H9 (cell line): ENCODE results near the gene TSPO2. TPM values are rescaled to one million over a fixed set of nuclear protein-coding genes. Genes with fewer than 3 reads are reported as not detected.

Experiments
- DNase-seq: peaks from one replicate; pipeline ENCODE4 v3.0.0-alpha.2; 2017
- H2AFZ ChIP-seq: one replicate; pipeline ENCODE4 v1.6.1; 2013; ENCODE audit warnings: mild to moderate bottlenecking, low read length, control low read depth, moderate library complexity
- H2AK5ac ChIP-seq: 2 replicates; pipeline ENCODE4 v1.6.1; 2013; ENCODE audit warnings: low read length, control low read depth, mixed read lengths; ENCODE audit not compliant: insufficient read length
- H2BK120ac ChIP-seq: one replicate; pipeline ENCODE4 v1.6.1; 2013; ENCODE audit warnings: low read depth, mild to moderate bottlenecking, low read length, control low read depth, inconsistent platforms; ENCODE audit not compliant: poor library complexity, severe bottlenecking
- H2BK12ac ChIP-seq: 2 replicates; pipeline ENCODE4 v1.6.1; 2013; ENCODE audit warnings: low read length, control low read depth, mixed read lengths, low read depth; ENCODE audit not compliant: insufficient read length
- H2BK15ac ChIP-seq: 2 replicates; pipeline ENCODE4 v1.6.1; 2013; ENCODE audit warnings: low read depth, low read length, control low read depth
- H2BK20ac ChIP-seq: one replicate; pipeline ENCODE4 v1.6.1; 2013; ENCODE audit warnings: low read depth, mild to moderate bottlenecking, low read length, control low read depth, inconsistent platforms; ENCODE audit not compliant: poor library complexity, severe bottlenecking
- H2BK5ac ChIP-seq: 2 replicates; pipeline ENCODE4 v1.6.1; 2013; ENCODE audit warnings: low read length, control low read depth, mixed read lengths; ENCODE audit not compliant: insufficient read length
- H3K14ac ChIP-seq: 2 replicates; pipeline ENCODE4 v1.6.1; 2013; ENCODE audit warnings: low read length, control low read depth; ENCODE audit not compliant: insufficient read depth
- H3K18ac ChIP-seq: 2 replicates; pipeline ENCODE4 v1.6.1; 2013; ENCODE audit warnings: low read depth, mild to moderate bottlenecking, mixed read lengths, low read length, control low read depth; ENCODE audit not compliant: insufficient read length
- H3K23ac ChIP-seq: 2 replicates; pipeline ENCODE4 v1.6.1; 2013; ENCODE audit warnings: low read length, control low read depth, mixed read lengths, low read depth; ENCODE audit not compliant: insufficient read length
- H3K23me2 ChIP-seq: 2 replicates; pipeline ENCODE4 v1.6.1; 2013; ENCODE audit warnings: low read depth, mild to moderate bottlenecking, mixed read lengths, low read length, control low read depth; ENCODE audit not compliant: insufficient read length, poor library complexity, severe bottlenecking
- H3K27ac ChIP-seq: 2 replicates; pipeline ENCODE4 v1.5.1; 2013; ENCODE audit warnings: low read length, control low read depth, mixed read lengths, low read depth; ENCODE audit not compliant: insufficient read length
- H3K27me3 ChIP-seq: 2 replicates; pipeline ENCODE4 v1.6.1; 2013; ENCODE audit warnings: low read length, control low read depth, inconsistent platforms; ENCODE audit not compliant: insufficient read depth
- H3K4ac ChIP-seq: 2 replicates; pipeline ENCODE4 v1.6.1; 2013; ENCODE audit warnings: low read depth, mild to moderate bottlenecking, control low read depth, inconsistent platforms, low read length, moderate library complexity
- H3K4me1 ChIP-seq: 2 replicates; pipeline ENCODE4 v1.6.1; 2013; ENCODE audit warnings: low read length, control low read depth, inconsistent platforms; ENCODE audit not compliant: insufficient read depth
- H3K4me2 ChIP-seq: 2 replicates; pipeline ENCODE4 v1.6.1; 2013; ENCODE audit warnings: low read length, control low read depth, mixed read lengths; ENCODE audit not compliant: insufficient read length, insufficient read depth
- H3K56ac ChIP-seq: 2 replicates; pipeline ENCODE4 v1.6.1; 2013; ENCODE audit warnings: low read depth, mild to moderate bottlenecking, mixed read lengths, low read length, control low read depth; ENCODE audit not compliant: insufficient read length
- H3K79me1 ChIP-seq: 2 replicates; pipeline ENCODE4 v1.6.1; 2013; ENCODE audit warnings: low read depth, mild to moderate bottlenecking, moderate library complexity, low read length, control low read depth, inconsistent platforms; ENCODE audit not compliant: insufficient read depth, poor library complexity, severe bottlenecking
- H3K79me2 ChIP-seq: 2 replicates; pipeline ENCODE4 v1.6.1; 2013; ENCODE audit warnings: low read length, control low read depth, inconsistent platforms; ENCODE audit not compliant: insufficient read depth
- H3K9ac ChIP-seq: 2 replicates; pipeline ENCODE4 v1.6.1; 2013; ENCODE audit warnings: low read length, control low read depth, mixed read lengths; ENCODE audit not compliant: insufficient read length; ENCODE audit errors: extremely low read depth
- H3K9me3 ChIP-seq: one replicate; pipeline ENCODE4 v1.6.1; 2013; ENCODE audit warnings: low read depth, low read length, inconsistent platforms; ENCODE audit not compliant: control insufficient read depth
- H3T11ph ChIP-seq: one replicate; pipeline ENCODE4 v1.6.1; 2013; ENCODE audit warnings: mild to moderate bottlenecking, low read length, control low read depth, inconsistent platforms
- H4K20me1 ChIP-seq: one replicate; pipeline ENCODE4 v1.6.1; 2013; ENCODE audit not compliant: control insufficient read depth, insufficient read length, insufficient read depth
- H4K5ac ChIP-seq: 2 replicates; pipeline ENCODE4 v1.6.1; 2013; ENCODE audit warnings: low read depth, mild to moderate bottlenecking, mixed read lengths, low read length, control low read depth; ENCODE audit not compliant: insufficient read length
- H4K8ac ChIP-seq: replicated peaks from 2 replicates; pipeline ENCODE4 v1.6.1; 2013; ENCODE audit warnings: low read length, control low read depth, mixed read lengths, low read depth; ENCODE audit not compliant: insufficient read length
- H4K91ac ChIP-seq: 2 replicates; pipeline ENCODE4 v1.6.1; 2013; ENCODE audit warnings: low read depth, mild to moderate bottlenecking, moderate library complexity, mixed read lengths, low read length, control low read depth; ENCODE audit not compliant: insufficient read length
- H3K27ac Mint-ChIP-seq, 3 experiments: 2 replicates in 2 of 3; 3 replicates in 1 of 3; pipeline ENCODE4 v1.8.0; 2020 to 2021; ENCODE audit warnings: mixed read lengths in 3 of 3, mild to moderate bottlenecking in 1 of 3, moderate library complexity in 1 of 3
- H3K27me3 Mint-ChIP-seq: 2 replicates; pipeline ENCODE4 v1.8.0; 2021; ENCODE audit warnings: low read depth, mild to moderate bottlenecking, moderate library complexity, mixed read lengths
- H3K36me3 Mint-ChIP-seq, 3 experiments: 2 replicates in 2 of 3; 3 replicates in 1 of 3; pipeline ENCODE4 v1.8.0; 2020 to 2021; ENCODE audit warnings: low read depth in 3 of 3, mixed read lengths in 3 of 3; ENCODE audit not compliant: insufficient read depth in 1 of 3
- H3K4me1 Mint-ChIP-seq, 2 experiments: 2 replicates each; pipeline ENCODE4 v1.8.0; 2020; ENCODE audit warnings: mixed read lengths in 2 of 2
- H3K4me3 Mint-ChIP-seq, 2 experiments: 2 replicates in 1 of 2; 3 replicates in 1 of 2; pipeline ENCODE4 v1.8.0; 2020 to 2021; ENCODE audit warnings: mild to moderate bottlenecking in 2 of 2, mixed read lengths in 2 of 2, moderate library complexity in 1 of 2
- H3K9me3 Mint-ChIP-seq, 2 experiments: 2 replicates in 1 of 2; 3 replicates in 1 of 2; pipeline ENCODE4 v1.8.0; 2020; ENCODE audit warnings: mild to moderate bottlenecking in 2 of 2, mixed read lengths in 2 of 2, moderate library complexity in 1 of 2
- CTCF ChIP-seq: fragments of 200-600 bp; sonication (generic); conservative IDR thresholded peaks from 3 replicates; pipeline ENCODE4 v1.8.0; 2021; ENCODE audit warnings: antibody characterized with exemption, mild to moderate bottlenecking
- WGBS: extraction: QIAGEN DNeasy Blood & Tissue Kit; methylation state at CpG from one replicate; pipeline ENCODE4 v1.1.7; 2013; ENCODE audit warnings: missing lambda C conversion rate, low lambda C conversion rate, mixed read lengths; ENCODE audit not compliant: insufficient read length; ENCODE audit errors: extremely low coverage; 5-methylcytosine and 5-hydroxymethylcytosine counted together
- total RNA-seq: library from RNA; stranded (reverse); gene quantifications from 2 replicates; pipeline ENCODE4 v1.2.1, GENCODE V29; 2021

Gene TSPO2
- total RNA-seq, 1 experiment from 2014 or later = not detected

DNA sequence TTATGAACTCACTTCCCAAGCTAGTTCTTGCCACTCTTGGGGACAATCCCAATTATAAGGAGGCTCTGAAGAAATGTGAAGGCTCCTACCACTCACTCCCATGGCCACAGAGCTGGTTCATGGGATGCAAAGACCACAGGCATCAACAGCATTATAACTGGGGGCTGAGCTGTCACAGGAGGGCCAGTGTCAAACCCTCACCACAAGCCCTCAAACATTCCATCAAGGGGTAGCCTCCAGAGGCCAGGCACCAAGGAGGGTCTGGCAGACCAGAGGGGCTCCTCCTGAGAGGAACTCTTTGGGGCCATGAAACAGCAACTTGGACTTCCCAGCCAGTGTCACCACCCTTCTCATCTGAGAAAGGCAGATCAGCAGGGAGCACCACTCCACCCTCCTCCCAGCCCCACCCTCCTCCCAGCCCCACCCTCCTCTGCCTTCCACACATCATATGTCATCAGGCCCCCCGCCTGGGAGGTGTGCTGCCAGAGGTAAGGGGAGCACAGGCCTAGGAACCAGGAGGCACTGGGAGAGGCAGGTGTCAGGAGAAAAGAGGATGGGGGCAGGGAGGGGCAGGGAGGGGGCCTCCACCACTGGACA lies 1.2 kb upstream of the TSPO2 start:
- H3K27me3 Mint-ChIP-seq = no peaks in the 10 kb centered on the region; the same call in 1 of the 2 replicates
- H3K4me1 ChIP-seq = no peaks in the 10 kb centered on the region
- H3K4me1 Mint-ChIP-seq = peaks cover 12 to 20% of the 10 kb centered on the region in 2 experiments
- no peaks in the 10 kb centered on the region for H4K20me1 ChIP-seq
- no peak overlapping the region for H3K4me3 Mint-ChIP-seq
- H3T11ph ChIP-seq = no peak overlapping the region
- DNase-seq = no peak
- no peaks in the 10 kb centered on the region for H3K36me3 Mint-ChIP-seq
- no peak overlapping the region for H2BK5ac ChIP-seq
- no peak overlapping the region for H2BK120ac ChIP-seq
- H3K27ac ChIP-seq = no peak overlapping the region
- no peak overlapping the region for H2AK5ac ChIP-seq
- H2BK15ac ChIP-seq = no peak overlapping the region
- H3K9me3 ChIP-seq = no peaks in the 10 kb centered on the region
- no peak overlapping the region for H3K4ac ChIP-seq
- H3K4me2 ChIP-seq = no peak overlapping the region
- no peak for TF ChIP-seq CTCF
- peak overlapping the region in 1 of 3 experiments; percentile 62; a peak in 1 of 7 replicates for H3K27ac Mint-ChIP-seq
- H2BK12ac ChIP-seq = no peak overlapping the region
- no peaks in the 10 kb centered on the region; a peak in 1 of 5 replicates for H3K9me3 Mint-ChIP-seq
- H3K79me2 ChIP-seq = no peaks in the 10 kb centered on the region
- H3K23me2 ChIP-seq = no peaks in the 10 kb centered on the region
- no peaks in the 10 kb centered on the region for H3K27me3 ChIP-seq
- WGBS = no CpG with 5 or more reads among the region's 1 CpG
- H3K56ac ChIP-seq = no peak overlapping the region
- H3K14ac ChIP-seq = no peak overlapping the region
- no peaks in the 10 kb centered on the region for H3K79me1 ChIP-seq
- no peak overlapping the region for H2BK20ac ChIP-seq
- no peak overlapping the region for H3K23ac ChIP-seq
- no peak overlapping the region for H4K91ac ChIP-seq
- no peak overlapping the region for H2AFZ ChIP-seq
- H3K18ac ChIP-seq = no peak overlapping the region
- H4K8ac ChIP-seq = no peak overlapping the region
- no peak overlapping the region for H4K5ac ChIP-seq
- H3K9ac ChIP-seq = no peak overlapping the region
